PFSK-1 (cell line): ENCODE results near the gene ZNF831.

ENCODE experiments used
- FOXP2 ChIP-seq: optimal IDR thresholded peaks from 2 replicates; pipeline ENCODE3; 2011; ENCODE audit warnings: borderline replicate concordance, control low read depth, inconsistent platforms; ENCODE audit not compliant: insufficient read depth; ENCODE audit errors: extremely low read length, extremely low read depth
- POLR2AphosphoS5 ChIP-seq: IDR thresholded peaks from 2 replicates; pipeline ENCODE4 v1.6.1; 2012; ENCODE audit warnings: low read depth, mild to moderate bottlenecking, control low read depth, low read length, moderate library complexity
- SIN3A ChIP-seq: IDR thresholded peaks from 2 replicates; pipeline ENCODE4 v1.6.1; 2012; ENCODE audit warnings: mild to moderate bottlenecking, low read length, moderate library complexity, borderline replicate concordance; ENCODE audit not compliant: insufficient read depth
- TAF1 ChIP-seq: IDR thresholded peaks from 2 replicates; pipeline ENCODE4 v1.6.1; 2012; ENCODE audit warnings: low read length, control low read depth, borderline replicate concordance; ENCODE audit not compliant: insufficient read depth
- TF ChIP-seq, protein P1 (sequence below), 2 experiments: IDR thresholded peaks; 2 replicates each; pipeline versions ENCODE4 v1.6.1 to v1.8.0; 2011 to 2012; ENCODE audit warnings: low read depth in 2 of 2, low read length in 2 of 2, control low read depth in 1 of 2, inconsistent platforms in 1 of 2, mild to moderate bottlenecking in 1 of 2, moderate library complexity in 1 of 2; ENCODE audit not compliant: insufficient read depth in 1 of 2

The ZNF831 gene

DNA sequence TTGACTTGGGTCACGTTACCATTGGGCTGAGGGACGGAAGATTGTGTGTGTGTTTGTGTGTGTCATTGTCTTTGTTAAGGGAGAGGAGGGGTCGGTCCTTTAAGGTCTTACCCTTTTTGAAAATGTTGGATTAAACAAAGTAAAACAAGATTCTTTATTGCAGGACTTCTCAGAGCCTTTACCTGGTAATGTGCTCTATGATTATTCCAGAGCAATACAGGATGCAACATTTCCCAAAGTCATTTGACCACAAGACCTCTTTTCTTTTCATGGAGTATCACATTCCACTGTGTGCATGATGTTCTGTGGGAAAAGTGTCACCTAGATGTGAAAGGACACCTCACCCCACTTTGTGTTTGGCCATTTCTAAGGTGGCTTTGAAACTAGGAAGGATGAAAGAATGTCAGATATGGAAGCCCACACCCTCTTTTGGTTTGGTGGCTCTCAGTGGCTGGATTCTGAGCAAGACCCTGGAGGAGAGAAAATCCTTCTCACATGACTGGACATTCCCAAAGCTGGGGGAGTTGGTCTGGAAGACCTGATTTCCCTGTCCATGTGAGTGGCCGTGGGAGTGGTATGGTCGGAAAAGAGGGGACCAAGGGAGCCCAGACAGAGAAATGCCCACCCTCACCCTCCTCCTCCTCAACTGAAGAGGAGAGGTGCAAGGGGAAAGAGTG lies 18.2 kb upstream of the ZNF831 start:
- TF ChIP-seq, protein P1, sequence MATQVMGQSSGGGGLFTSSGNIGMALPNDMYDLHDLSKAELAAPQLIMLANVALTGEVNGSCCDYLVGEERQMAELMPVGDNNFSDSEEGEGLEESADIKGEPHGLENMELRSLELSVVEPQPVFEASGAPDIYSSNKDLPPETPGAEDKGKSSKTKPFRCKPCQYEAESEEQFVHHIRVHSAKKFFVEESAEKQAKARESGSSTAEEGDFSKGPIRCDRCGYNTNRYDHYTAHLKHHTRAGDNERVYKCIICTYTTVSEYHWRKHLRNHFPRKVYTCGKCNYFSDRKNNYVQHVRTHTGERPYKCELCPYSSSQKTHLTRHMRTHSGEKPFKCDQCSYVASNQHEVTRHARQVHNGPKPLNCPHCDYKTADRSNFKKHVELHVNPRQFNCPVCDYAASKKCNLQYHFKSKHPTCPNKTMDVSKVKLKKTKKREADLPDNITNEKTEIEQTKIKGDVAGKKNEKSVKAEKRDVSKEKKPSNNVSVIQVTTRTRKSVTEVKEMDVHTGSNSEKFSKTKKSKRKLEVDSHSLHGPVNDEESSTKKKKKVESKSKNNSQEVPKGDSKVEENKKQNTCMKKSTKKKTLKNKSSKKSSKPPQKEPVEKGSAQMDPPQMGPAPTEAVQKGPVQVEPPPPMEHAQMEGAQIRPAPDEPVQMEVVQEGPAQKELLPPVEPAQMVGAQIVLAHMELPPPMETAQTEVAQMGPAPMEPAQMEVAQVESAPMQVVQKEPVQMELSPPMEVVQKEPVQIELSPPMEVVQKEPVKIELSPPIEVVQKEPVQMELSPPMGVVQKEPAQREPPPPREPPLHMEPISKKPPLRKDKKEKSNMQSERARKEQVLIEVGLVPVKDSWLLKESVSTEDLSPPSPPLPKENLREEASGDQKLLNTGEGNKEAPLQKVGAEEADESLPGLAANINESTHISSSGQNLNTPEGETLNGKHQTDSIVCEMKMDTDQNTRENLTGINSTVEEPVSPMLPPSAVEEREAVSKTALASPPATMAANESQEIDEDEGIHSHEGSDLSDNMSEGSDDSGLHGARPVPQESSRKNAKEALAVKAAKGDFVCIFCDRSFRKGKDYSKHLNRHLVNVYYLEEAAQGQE (IDR thresholded peaks at IDR 0.05; ENCODE audit: insufficient read depth in 1 of 2, low read depth in 2 of 2, low read length in 2 of 2), result no peak
- TF ChIP-seq TAF1 (no peak), SIN3A (no peak), POLR2AphosphoS5 (no peak)

DNA sequence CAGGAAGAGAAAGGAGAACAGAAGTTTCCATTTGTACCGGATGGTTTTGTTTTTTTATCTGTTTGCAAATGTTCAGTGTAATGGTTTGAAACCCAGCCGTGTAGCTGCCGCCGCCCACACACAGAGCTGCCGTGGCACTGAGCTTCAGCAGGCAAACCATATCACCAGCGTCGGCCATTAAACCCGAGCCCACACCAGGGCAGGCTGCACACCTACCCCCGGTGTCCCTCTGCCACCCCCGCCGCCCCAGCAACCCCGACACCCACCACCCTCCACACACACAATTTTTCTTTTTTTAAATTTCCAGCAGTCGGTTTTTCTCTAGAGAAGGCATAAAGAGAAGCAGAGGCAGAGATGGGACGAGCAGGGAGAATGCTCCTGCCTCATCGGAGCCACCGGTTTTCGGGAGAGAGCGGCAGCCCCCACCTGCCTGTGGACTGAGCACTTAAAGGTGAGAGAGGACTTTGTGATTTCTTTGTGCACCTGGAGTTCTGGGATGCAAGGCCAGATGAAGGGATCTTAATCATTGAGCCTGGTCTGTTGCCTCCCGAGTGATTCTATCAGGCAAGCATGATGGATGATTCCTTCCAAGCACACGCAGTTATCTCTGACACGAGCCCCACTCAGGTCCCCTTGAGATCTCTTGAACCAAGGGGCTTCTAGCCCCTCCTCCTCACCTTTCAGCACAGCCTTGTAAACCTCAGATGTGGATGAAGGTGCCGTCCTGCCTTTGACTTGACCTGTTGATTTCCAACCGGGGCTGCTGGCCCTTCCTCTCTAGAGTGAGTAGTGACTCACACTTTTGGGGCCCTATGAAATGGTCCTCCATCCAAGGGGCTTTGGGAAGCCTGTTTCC lies 17.5 kb upstream of the ZNF831 start:
- TF ChIP-seq POLR2AphosphoS5, result no peak
- TF ChIP-seq, protein P1 (IDR thresholded peaks at IDR 0.05; ENCODE audit: insufficient read depth in 1 of 2, low read depth in 2 of 2, low read length in 2 of 2), result no peak
- no peak for TF ChIP-seq FOXP2
- no peak for TF ChIP-seq SIN3A
- TF ChIP-seq TAF1, result no peak

DNA sequence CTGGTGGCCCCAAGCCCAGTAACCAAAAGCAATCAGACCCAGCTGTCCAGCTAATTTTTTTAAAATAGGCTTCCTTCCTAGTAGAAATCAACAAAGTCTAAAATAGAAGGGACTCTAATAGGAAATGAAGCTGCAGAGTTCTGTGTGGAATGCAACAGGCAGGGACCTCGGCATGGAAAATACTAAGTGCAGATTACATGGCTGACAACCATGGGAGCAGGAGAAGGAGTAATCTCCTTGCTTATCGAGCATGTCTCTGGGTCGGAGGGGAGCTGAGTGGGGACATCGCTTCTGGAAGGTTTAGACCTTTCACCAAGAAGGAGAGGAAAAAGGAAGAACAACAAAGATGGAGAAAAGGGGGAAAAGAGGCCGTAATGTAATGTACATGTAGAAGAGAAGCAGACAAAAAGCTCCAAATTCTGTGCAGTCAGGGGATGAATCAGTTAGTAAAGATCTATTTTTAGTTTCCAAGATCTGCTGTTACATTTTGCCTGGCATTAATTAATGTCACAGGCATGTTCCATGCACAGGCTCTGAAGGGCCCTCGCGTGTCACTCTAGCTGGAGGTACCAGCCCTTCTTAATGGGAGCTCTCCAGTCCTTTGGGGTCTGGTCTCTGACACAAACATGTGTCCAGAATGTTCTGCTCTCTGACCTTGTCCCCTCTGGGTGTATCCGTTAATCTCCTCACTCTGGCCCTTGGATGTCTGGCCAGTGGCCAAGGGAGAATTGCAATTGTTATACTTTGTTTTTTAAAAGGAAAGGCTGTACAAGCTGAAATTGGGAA lies 16.6 kb upstream of the ZNF831 start:
- TF ChIP-seq SIN3A, result no peak
- TF ChIP-seq FOXP2, result no peak
- TF ChIP-seq, protein P1 (IDR thresholded peaks at IDR 0.05; ENCODE audit: insufficient read depth in 1 of 2, low read depth in 2 of 2, low read length in 2 of 2), result no peak
- TF ChIP-seq TAF1, result no peak
- no peak for TF ChIP-seq POLR2AphosphoS5

DNA sequence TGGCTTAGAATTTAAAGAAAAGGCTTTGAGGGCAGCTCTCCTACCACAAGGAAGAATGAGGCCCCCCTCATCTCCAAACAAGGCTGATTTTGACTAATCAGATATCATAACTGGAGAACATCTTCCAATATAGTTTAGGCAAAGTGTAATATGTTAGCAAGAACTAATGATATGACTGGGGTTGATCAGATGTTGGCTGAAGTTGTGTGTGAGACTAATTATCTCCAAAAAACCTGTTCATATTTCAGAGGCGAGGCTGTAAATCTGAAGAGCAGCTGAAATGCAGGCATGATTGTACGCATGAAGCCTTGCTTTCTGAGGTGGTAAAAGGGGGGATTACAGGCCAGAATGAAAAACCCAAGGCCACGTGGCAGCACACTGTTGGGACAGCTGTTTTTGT lies 16.0 kb upstream of the ZNF831 start:
- TF ChIP-seq FOXP2 (no peak), TAF1 (no peak), SIN3A (no peak), POLR2AphosphoS5 (no peak)
- TF ChIP-seq, protein P1 (IDR thresholded peaks at IDR 0.05; ENCODE audit: insufficient read depth in 1 of 2, low read depth in 2 of 2, low read length in 2 of 2), result no peak
